HepG2 (cell line): ENCODE data around the gene LRRC74B. TPM values are rescaled to one million over a fixed set of nuclear protein-coding genes. Genes with fewer than 3 reads are reported as not detected.

Experiments used
- ATAC-seq: fragments of 200-7000 bp; cut with Tn5 transposase; 3 replicates; pipeline ENCODE4 v1.9.1; 2020; ENCODE audit warnings: mild to moderate bottlenecking, moderate library complexity
- BruUV-seq: library from RNA; stranded (reverse); fragments of 400-500 nt; replicated peaks from 2 replicates; lab custom pipeline; 2021; lab: Mats Ljungman, UMichigan
- CTCF ChIA-PET: fragments of 300-600 bp; formaldehyde crosslinking; extraction: SDS; loops from one replicate; lab custom pipeline; 2021; ENCODE audit warnings: low total read pairs, inconsistent platforms, low intra/inter-chr PET ratio; lab: Yijun Ruan, JAX
- POLR2A ChIA-PET: fragments of 350-600 bp; sonication (Branson Sonifier 250); formaldehyde crosslinking; loops from one replicate; lab custom pipeline; 2020; ENCODE audit warnings: antibody characterized with exemption, inconsistent platforms; lab: Yijun Ruan, JAX
- DNase-seq: peaks from one replicate; pipeline ENCODE4 v3.0.0-alpha.2; 2015; ENCODE audit warnings: low spot score
- FAIRE-seq: peaks from 3 replicates; lab custom pipeline; 2011; peaks lifted over from hg19 to GRCh38; lab: Jason Lieb, UNC
- H2AFZ ChIP-seq: one replicate; pipeline ENCODE4 v1.6.1; 2011; ENCODE audit warnings: low read length, inconsistent platforms
- H3K27ac ChIP-seq: fragments of 300-600 bp; 3 replicates; pipeline ENCODE4 v1.8.0; 2011; ENCODE audit warnings: mixed run types, mild to moderate bottlenecking, mixed read lengths, low read length, inconsistent platforms; ENCODE audit not compliant: insufficient read depth; ENCODE audit errors: extremely low read length
- H3K27me3 ChIP-seq, 2 experiments: fragments of 200-600 bp in 1 of 2; 2 replicates in 1 of 2; 3 replicates in 1 of 2; pipeline versions ENCODE4 v1.6.0 to v1.8.0; 2011; ENCODE audit warnings: low read length in 2 of 2, mild to moderate bottlenecking in 2 of 2, moderate library complexity in 2 of 2, inconsistent platforms in 1 of 2; ENCODE audit not compliant: insufficient read depth in 2 of 2, control insufficient read depth in 1 of 2
- H3K36me3 ChIP-seq, 2 experiments: fragments of 200-600 bp in 1 of 2; replicated peaks in 1 of 2; 2 replicates in 1 of 2; 3 replicates in 1 of 2; pipeline versions ENCODE4 v1.5.1 to v1.8.0; 2011; ENCODE audit warnings: low read length in 2 of 2, inconsistent platforms in 1 of 2; ENCODE audit not compliant: insufficient read depth in 2 of 2, control insufficient read depth in 1 of 2
- H3K4me1 ChIP-seq: 2 replicates; pipeline ENCODE4 v1.5.1; 2012; ENCODE audit warnings: low read length, inconsistent platforms; ENCODE audit not compliant: insufficient read depth
- H3K4me2 ChIP-seq: 2 replicates; pipeline ENCODE4 v1.6.0; 2011; ENCODE audit warnings: low read depth, low read length, inconsistent platforms
- H3K4me3 ChIP-seq, 3 experiments: fragments of 200-600 bp in 1 of 3; sonication (generic), shearing (Covaris generic) in 1 of 3; replicated peaks in 1 of 3; 2 replicates each; pipeline ENCODE4 v1.5.1; 2011 to 2016; ENCODE audit warnings: low read length in 3 of 3, inconsistent platforms in 2 of 3, low read depth in 2 of 3, mild to moderate bottlenecking in 2 of 3, control low read depth in 1 of 3, mixed read lengths in 1 of 3; ENCODE audit not compliant: insufficient read depth in 1 of 3
- H3K79me2 ChIP-seq: one replicate; pipeline ENCODE4 v1.6.1; 2011; ENCODE audit warnings: low read length, inconsistent platforms; ENCODE audit not compliant: insufficient read depth
- H3K9ac ChIP-seq: 2 replicates; pipeline ENCODE4 v1.6.0; 2011; ENCODE audit warnings: mild to moderate bottlenecking, low read depth, low read length, inconsistent platforms; ENCODE audit not compliant: insufficient read depth
- H3K9me3 ChIP-seq: 2 replicates; pipeline ENCODE4 v1.5.1; 2012; ENCODE audit warnings: mild to moderate bottlenecking, low read length
- H4K20me1 ChIP-seq: 2 replicates; pipeline ENCODE4 v1.6.0; 2011; ENCODE audit warnings: inconsistent platforms, mild to moderate bottlenecking, low read length, moderate library complexity; ENCODE audit not compliant: insufficient read depth
- AHR ChIP-seq: IDR thresholded peaks from 2 replicates; pipeline ENCODE4 v1.6.1; 2018; ENCODE audit warnings: missing genetic modification reagents, missing compliant biosample characterization
- CEBPB ChIP-seq: IDR thresholded peaks from 2 replicates; pipeline ENCODE4 v1.6.1; 2011; ENCODE audit warnings: low read depth, low read length, improper control_type of control experiment, borderline replicate concordance
- CHCHD3 ChIP-seq: sonication (generic); formaldehyde crosslinking; IDR thresholded peaks from 2 replicates; pipeline ENCODE4 v1.8.0; 2022; ENCODE audit warnings: mild to moderate bottlenecking, missing genetic modification reagents, moderate library complexity
- KDM3A ChIP-seq: IDR thresholded peaks from 2 replicates; pipeline ENCODE4 v1.6.1; 2018; ENCODE audit warnings: low read depth, missing compliant biosample characterization
- KDM5A ChIP-seq: fragments of 200-600 bp; sonication (generic); IDR thresholded peaks from 2 replicates; pipeline ENCODE4 v1.7.0; 2018; ENCODE audit warnings: antibody characterized with exemption, mild to moderate bottlenecking, low read length, borderline replicate concordance
- NONO ChIP-seq, 2 experiments: fragments of 450-650 bp in 1 of 2; sonication (generic) in 1 of 2; formaldehyde crosslinking in 1 of 2; IDR thresholded peaks in 1 of 2; conservative IDR thresholded peaks in 1 of 2; 2 replicates each; pipeline versions ENCODE4 v1.6.1 to v1.8.0; 2017 to 2022; ENCODE audit warnings: mild to moderate bottlenecking in 1 of 2, missing genetic modification reagents in 1 of 2, moderate library complexity in 1 of 2
- SIX1 ChIP-seq: sonication (generic); formaldehyde crosslinking; IDR thresholded peaks from 2 replicates; pipeline ENCODE4 v1.4.0; 2020; ENCODE audit warnings: missing genetic modification reagents, borderline replicate concordance
- ZKSCAN1 ChIP-seq: fragments of 150-350 bp; IDR thresholded peaks from 2 replicates; pipeline ENCODE4 v1.6.1; 2014; ENCODE audit warnings: low read length
- WGBS: methylation state at CpG from one replicate; pipeline ENCODE4 v1.1.6; 2017; ENCODE audit warnings: low lambda C conversion rate; 5-methylcytosine and 5-hydroxymethylcytosine counted together
- in situ Hi-C: cut with HindIII; loops from 2 replicates; pipeline ENCODE4 v1.10.0; 2017; ENCODE audit warnings: low pct_unique_long_range_greater_than_20kb; ENCODE audit not compliant: extremely low pct_ligation_motif_present
- intact Hi-C: fragments of 100-400 bp; cut with micrococcal nuclease; formaldehyde crosslinking; loops from one replicate; pipeline ENCODE4 v1.10.0; 2022; ENCODE audit not compliant: unreplicated experiment
- polyA plus RNA-seq, 8 experiments: library from polyadenylated mRNA; depleted of rRNA in 3 of 8; stranded (reverse) in 7 of 8; unstranded in 1 of 8; fragments of >200 nt; fragmentation: Illumina TruSeq in 4 of 8; extraction: Trizol in 4 of 8; gene quantifications; 2 replicates each; pipeline versions ENCODE4 v1.2.1 to v1.2.3, GENCODE V29; 2011 to 2016; ENCODE audit warnings: low read depth in 4 of 8, missing spikeins in 1 of 8, mixed read lengths in 1 of 8; ENCODE audit not compliant: insufficient read depth in 1 of 8
- total RNA-seq, 5 experiments: library from RNA; depleted of rRNA; stranded (reverse); fragments of >200 nt; fragmentation: Illumina TruSeq; extraction: Trizol; gene quantifications; 2 replicates each; pipeline ENCODE4 v1.2.3, GENCODE V29; 2016; ENCODE audit warnings: low read depth in 1 of 5

LRRC74B gene
- total and polyA plus RNA-seq, 2 of the 13 experiments (the other 11 are each of a cell fraction or from before 2014, with no cell fraction given), result not detected

- TF ChIP-seq KDM3A, result no peak
These were observed 8.4 kb downstream of the LRRC74B start (continued) for GRCh38 chr22:21054046-21054713.

GRCh38 chr22:21054714-21055563 lies 9.2 kb downstream of the LRRC74B start:
- no peak overlapping the region for H3K9ac ChIP-seq
- WGBS, result 64% methylated on average over 5 of the region's 11 CpGs
- TF ChIP-seq CHCHD3 (CRISPR knock-in tag), result no peak
- peak; percentile 29; the same call in 1 of the 2 replicates for TF ChIP-seq CEBPB
- no TSS peak for BruUV-seq
- no peak for ATAC-seq
- POLR2A ChIA-PET, result no interaction called here
- in situ Hi-C loops (no loop called here), intact Hi-C loops (no loop called here)
- H3K36me3 ChIP-seq, result no peaks in the 10 kb centered on the region
- H4K20me1 ChIP-seq, result no peaks in the 10 kb centered on the region
- H3K4me2 ChIP-seq, result no peak overlapping the region
- H2AFZ ChIP-seq, result no peak overlapping the region
- no peaks in the 10 kb centered on the region for H3K4me1 ChIP-seq
- H3K9me3 ChIP-seq, result no peaks in the 10 kb centered on the region
- H3K27me3 ChIP-seq, result peaks cover 6 to 54% of the 10 kb centered on the region in 2 experiments; a peak in 4 of 5 replicates
- CTCF ChIA-PET, result no interaction called here
- H3K27ac ChIP-seq, result no peak overlapping the region
- DNase-seq, result no peak
- no peak for FAIRE-seq
- no peak overlapping the region for H3K4me3 ChIP-seq
- no peaks in the 10 kb centered on the region for H3K79me2 ChIP-seq

- FAIRE-seq (no peak), ATAC-seq (no peak), DNase-seq (no peak)
- peaks cover 6 to 54% of the 10 kb centered on the region in 2 experiments; a peak in 4 of 5 replicates for H3K27me3 ChIP-seq
- in situ Hi-C loops, result no loop called here
- no peaks in the 10 kb centered on the region for H3K4me1 ChIP-seq
- no peak overlapping the region for H3K27ac ChIP-seq
- H4K20me1 ChIP-seq, result no peaks in the 10 kb centered on the region
- POLR2A ChIA-PET, result no interaction called here
- no peaks in the 10 kb centered on the region for H3K36me3 ChIP-seq
- H3K79me2 ChIP-seq, result no peaks in the 10 kb centered on the region
- H2AFZ ChIP-seq, result no peak overlapping the region
- BruUV-seq, result no TSS peak
- no peak overlapping the region for H3K4me3 ChIP-seq
- H3K9me3 ChIP-seq, result no peaks in the 10 kb centered on the region
- 17% methylated on average over 3 of the region's 4 CpGs for WGBS
- CTCF ChIA-PET, result no interaction called here
- no peak overlapping the region for H3K9ac ChIP-seq
- H3K4me2 ChIP-seq, result no peak overlapping the region
- intact Hi-C loops, result no loop called here
- TF ChIP-seq SIX1 (CRISPR knock-in tag) (no peak), KDM3A (no peak), AHR (CRISPR knock-in tag) (no peak), NONO (IDR thresholded peaks at IDR 0.05) (no peak), NONO (CRISPR knock-in tag; conservative IDR thresholded peaks at IDR 0.05) (no peak), ZKSCAN1 (no peak), KDM5A (no peak)
These were observed 9.8 kb downstream of the LRRC74B start for GRCh38 chr22:21055564-21055834.
